Glutamatergic neuron (in vitro differentiated cells): ENCODE measurements around the gene RAPGEF2. TPM values are rescaled to one million over a fixed set of nuclear protein-coding genes. Genes with fewer than 3 reads are reported as not detected.

Experiments
- DNase-seq: peaks from one replicate; pipeline ENCODE4 v3.0.0; 2022
- H3K27ac Mint-ChIP-seq: one replicate; pipeline ENCODE4 v1.8.0; 2020; ENCODE audit warnings: mild to moderate bottlenecking, mixed read lengths, inconsistent platforms; ENCODE audit not compliant: unreplicated experiment
- H3K27me3 Mint-ChIP-seq: one replicate; pipeline ENCODE4 v1.8.0; 2020; ENCODE audit warnings: mild to moderate bottlenecking, moderate library complexity, mixed read lengths, inconsistent platforms; ENCODE audit not compliant: unreplicated experiment
- H3K36me3 Mint-ChIP-seq: one replicate; pipeline ENCODE4 v1.8.0; 2020; ENCODE audit warnings: mild to moderate bottlenecking, mixed read lengths, inconsistent platforms; ENCODE audit not compliant: unreplicated experiment
- H3K4me1 Mint-ChIP-seq: one replicate; pipeline ENCODE4 v1.8.0; 2020; ENCODE audit warnings: mild to moderate bottlenecking, low read depth, mixed read lengths, inconsistent platforms; ENCODE audit not compliant: unreplicated experiment
- H3K4me3 Mint-ChIP-seq: one replicate; pipeline ENCODE4 v1.8.0; 2020; ENCODE audit warnings: mild to moderate bottlenecking, mixed read lengths, inconsistent platforms; ENCODE audit not compliant: unreplicated experiment
- H3K9me3 Mint-ChIP-seq: one replicate; pipeline ENCODE4 v1.8.0; 2020; ENCODE audit warnings: mild to moderate bottlenecking, moderate library complexity, mixed read lengths, inconsistent platforms; ENCODE audit not compliant: unreplicated experiment
- CTCF ChIP-seq: fragments of 200-600 bp; sonication (generic); IDR thresholded peaks from one replicate; pipeline ENCODE4 v1.5.0; 2021; ENCODE audit not compliant: partially characterized antibody, unreplicated experiment
- total RNA-seq: library from RNA; stranded (reverse); fragmentation: NEBNext Ultra II Directional; extraction: Animal tissue kit (Norgen Biotek cat#: 25700); gene quantifications from one replicate; pipeline ENCODE4 v1.2.1, GENCODE V29; 2021; ENCODE audit not compliant: unreplicated experiment

RAPGEF2 gene
- total RNA-seq, 1 donor from 2014 or later = 58.4 TPM

GRCh38 chr4:159268607-159269006 is 165.7 kb downstream of the RAPGEF2 start:
- Mint-ChIP-seq H3K4me1 (peaks cover 12% of the 10 kb centered on the region), H3K4me3 (no peak overlapping the region), H3K27me3 (no peaks in the 10 kb centered on the region), H3K9me3 (peaks cover 1% of the 10 kb centered on the region), H3K36me3 (no peaks in the 10 kb centered on the region), H3K27ac (no peak overlapping the region)
- no peak for DNase-seq
- TF ChIP-seq CTCF = no peak

GRCh38 chr4:159269116-159269515 is 166.2 kb downstream of the RAPGEF2 start:
- Mint-ChIP-seq H3K27ac (no peak overlapping the region), H3K4me3 (no peak overlapping the region), H3K27me3 (no peaks in the 10 kb centered on the region), H3K36me3 (no peaks in the 10 kb centered on the region), H3K9me3 (peaks cover 1% of the 10 kb centered on the region), H3K4me1 (peaks cover 12% of the 10 kb centered on the region)
- no peak for TF ChIP-seq CTCF
- no peak for DNase-seq

- no peak overlapping the region for H3K4me3 Mint-ChIP-seq
- H3K36me3 Mint-ChIP-seq = no peaks in the 10 kb centered on the region
- H3K27ac Mint-ChIP-seq = no peak overlapping the region
These were observed 167.1 kb downstream of the RAPGEF2 start for GRCh38 chr4:159269956-159270355.

GRCh38 chr4:159271856-159272255 is 169.0 kb downstream of the RAPGEF2 start:
- no peaks in the 10 kb centered on the region for H3K36me3 Mint-ChIP-seq
- H3K4me3 Mint-ChIP-seq = no peak overlapping the region
- H3K27ac Mint-ChIP-seq = no peak overlapping the region
- no peak for TF ChIP-seq CTCF
- no peaks in the 10 kb centered on the region for H3K27me3 Mint-ChIP-seq
- H3K9me3 Mint-ChIP-seq = no peaks in the 10 kb centered on the region
- no peak for DNase-seq
- H3K4me1 Mint-ChIP-seq = peaks cover 2% of the 10 kb centered on the region

More at GRCh38 chr4:159269956-159270355, 167.1 kb downstream of the RAPGEF2 start:
- Mint-ChIP-seq H3K9me3 (peaks cover 1% of the 10 kb centered on the region), H3K27me3 (no peaks in the 10 kb centered on the region), H3K4me1 (peaks cover 13% of the 10 kb centered on the region)
- DNase-seq = no peak
- no peak for TF ChIP-seq CTCF

- no peak for DNase-seq
- H3K9me3 Mint-ChIP-seq = peaks cover 1% of the 10 kb centered on the region
- no peak for TF ChIP-seq CTCF
- no peaks in the 10 kb centered on the region for H3K27me3 Mint-ChIP-seq
- peaks cover 1% of the 10 kb centered on the region for H3K36me3 Mint-ChIP-seq
- no peak overlapping the region for H3K4me3 Mint-ChIP-seq
- H3K27ac Mint-ChIP-seq = no peak overlapping the region
- peaks cover 2% of the 10 kb centered on the region for H3K4me1 Mint-ChIP-seq
These were observed 169.6 kb downstream of the RAPGEF2 start for GRCh38 chr4:159272273-159273140.
